Neutrophil (primary cell): ENCODE results near the gene ADGRD1.

Source experiments
- H3K27ac ChIP-seq: fragments of 200-600 bp; sonication (generic); 2 replicates; pipeline ENCODE4 v1.5.1; 2016; ENCODE audit warnings: mild to moderate bottlenecking, moderate library complexity
- H3K27me3 ChIP-seq: fragments of 200-600 bp; sonication (generic); 2 replicates; pipeline ENCODE4 v1.6.0; 2016; ENCODE audit warnings: mild to moderate bottlenecking
- H3K36me3 ChIP-seq: fragments of 200-600 bp; sonication (generic); 2 replicates; pipeline ENCODE4 v1.5.1; 2017
- H3K4me1 ChIP-seq, 2 experiments: fragments of 200-600 bp in 1 of 2; sonication (generic) in 1 of 2; 1 replicate in 1 of 2; 2 replicates in 1 of 2; pipeline versions ENCODE4 v1.5.1 to v1.6.1; 2013 to 2016; ENCODE audit warnings: low read depth in 1 of 2, low read length in 1 of 2, mild to moderate bottlenecking in 1 of 2, moderate library complexity in 1 of 2; ENCODE audit not compliant: control insufficient read depth in 1 of 2, insufficient read depth in 1 of 2
- H3K4me3 ChIP-seq, 2 experiments: fragments of 200-600 bp in 1 of 2; sonication (generic) in 1 of 2; 1 replicate in 1 of 2; 2 replicates in 1 of 2; pipeline ENCODE4 v1.5.1; 2013 to 2016; ENCODE audit warnings: low read depth in 1 of 2, low read length in 1 of 2, mild to moderate bottlenecking in 1 of 2, moderate library complexity in 1 of 2
- H3K9me3 ChIP-seq: fragments of 200-600 bp; sonication (generic); 2 replicates; pipeline ENCODE4 v1.5.1; 2016
- CTCF ChIP-seq: fragments of 200-600 bp; sonication (generic); IDR thresholded peaks from 2 replicates; pipeline ENCODE4 v1.5.1; 2016; ENCODE audit warnings: antibody characterized with exemption

ADGRD1 gene

GRCh38 chr12:131002216-131002631 is 48.5 kb downstream of the ADGRD1 start:
- Histone ChIP-seq H3K27ac (no peak overlapping the region), H3K36me3 (no peaks in the 10 kb centered on the region), H3K27me3 (peaks cover 34% of the 10 kb centered on the region), H3K9me3 (no peaks in the 10 kb centered on the region), H3K4me1 (no peaks in the 10 kb centered on the region), H3K4me3 (no peak overlapping the region)
- TF ChIP-seq CTCF: no peak

GRCh38 chr12:131003036-131003715 is 49.5 kb downstream of the ADGRD1 start:
- Histone ChIP-seq H3K4me1 (no peaks in the 10 kb centered on the region), H3K27ac (no peak overlapping the region), H3K9me3 (no peaks in the 10 kb centered on the region), H3K36me3 (no peaks in the 10 kb centered on the region), H3K4me3 (no peak overlapping the region), H3K27me3 (peaks cover 37% of the 10 kb centered on the region)
- TF ChIP-seq CTCF: no peak

- H3K36me3 ChIP-seq: no peaks in the 10 kb centered on the region
- no peak overlapping the region for H3K27ac ChIP-seq
- H3K4me3 ChIP-seq: no peak overlapping the region
- no peak for TF ChIP-seq CTCF
- peaks cover 37% of the 10 kb centered on the region for H3K27me3 ChIP-seq
- no peaks in the 10 kb centered on the region for H3K9me3 ChIP-seq
- no peaks in the 10 kb centered on the region for H3K4me1 ChIP-seq
These were observed 50.0 kb downstream of the ADGRD1 start for GRCh38 chr12:131003716-131004045.

- Histone ChIP-seq H3K4me3 (no peak overlapping the region), H3K27me3 (peaks cover 37% of the 10 kb centered on the region), H3K4me1 (no peaks in the 10 kb centered on the region), H3K9me3 (no peaks in the 10 kb centered on the region), H3K27ac (no peak overlapping the region), H3K36me3 (no peaks in the 10 kb centered on the region)
- TF ChIP-seq CTCF: no peak
These were observed 50.5 kb downstream of the ADGRD1 start for GRCh38 chr12:131004166-131004565.

- Histone ChIP-seq H3K27ac (no peak overlapping the region), H3K36me3 (no peaks in the 10 kb centered on the region), H3K27me3 (peaks cover 37% of the 10 kb centered on the region)
These were observed 51.7 kb downstream of the ADGRD1 start for GRCh38 chr12:131005161-131006035.

More at GRCh38 chr12:131005161-131006035, 51.7 kb downstream of the ADGRD1 start:
- Histone ChIP-seq H3K9me3 (no peaks in the 10 kb centered on the region), H3K4me1 (no peaks in the 10 kb centered on the region), H3K4me3 (no peak overlapping the region)
- TF ChIP-seq CTCF: no peak
